ENCODE data around the gene DNMBP.
"Not testable (repeated sequence)": the region's sequence is repeated elsewhere in the genome, so short reads cannot be mapped to it uniquely, and the experiment has no call there.

DNMBP gene

DNA sequence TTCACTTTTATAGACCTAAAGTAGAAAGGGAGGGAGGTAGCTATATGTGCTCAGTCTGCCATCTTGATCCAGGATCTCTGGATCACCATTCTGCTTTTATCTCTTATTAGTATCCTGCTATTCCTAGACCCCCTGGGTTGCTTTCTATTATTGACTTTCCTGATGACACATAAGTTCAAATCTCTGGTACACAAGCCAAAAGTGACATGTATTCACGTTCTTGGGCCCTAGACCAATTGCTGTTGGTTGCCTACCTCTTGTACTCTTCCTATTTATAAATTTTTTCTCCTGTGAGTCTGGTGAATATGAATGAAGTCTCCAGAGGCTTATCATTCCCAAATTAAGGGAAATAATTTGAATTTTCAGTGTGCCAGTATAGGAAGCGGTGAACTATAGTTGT is 56.9 kb downstream of the DNMBP start:
- no peak for TF ChIP-seq JUND (IDR thresholded peaks at IDR 0.05; ENCODE audit: low read depth)
- DNase-seq (ENCODE audit: low read depth in 1 of 2, low spot score in 1 of 2) = no peak
- in situ Hi-C loops (cut with HindIII; ENCODE audit: low pct_unique_long_range_greater_than_20kb, low sequenced_read_pairs) = no loop called here

DNA sequence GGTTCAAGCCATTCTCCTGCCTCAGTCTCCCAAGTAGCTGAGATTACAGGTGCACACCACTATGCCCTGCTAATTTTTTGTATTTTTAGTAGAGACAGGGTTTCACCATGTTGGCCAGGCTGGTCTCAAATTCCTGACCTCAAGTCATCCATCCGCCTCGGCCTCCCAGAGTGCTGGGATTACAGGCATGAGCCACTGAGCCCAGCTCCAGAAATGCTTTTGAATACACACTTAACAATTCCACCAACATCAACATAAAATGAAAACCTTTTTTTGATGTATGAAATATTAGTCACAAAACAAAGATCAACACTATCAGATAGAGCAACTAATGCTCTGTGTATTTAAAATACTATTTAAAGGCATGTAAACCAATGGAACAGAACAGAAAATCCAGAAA is 63.7 kb downstream of the DNMBP start:
- in situ Hi-C loops (cut with HindIII; ENCODE audit: low pct_unique_long_range_greater_than_20kb, low sequenced_read_pairs) = not testable (repeated sequence)

DNA sequence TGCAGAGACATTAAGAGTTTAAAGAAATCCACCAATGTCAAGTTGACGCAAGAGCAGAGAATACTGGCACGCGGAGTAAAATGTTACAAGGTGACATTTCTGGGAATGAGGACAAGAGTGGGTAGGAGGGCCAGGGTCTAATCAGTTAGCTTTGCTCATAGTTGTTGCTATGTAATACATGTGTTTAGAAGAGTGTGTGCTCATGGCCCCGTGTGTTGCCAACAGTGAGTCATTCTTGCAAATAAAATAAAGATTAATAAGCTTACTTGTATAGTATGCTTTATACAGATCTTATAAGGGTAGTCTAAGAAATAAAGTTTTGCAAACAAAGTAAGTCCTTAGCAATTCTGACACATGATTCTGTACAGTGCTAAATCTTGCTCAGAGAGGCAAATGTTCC is 64.5 kb downstream of the DNMBP start:
- no peak for TF ChIP-seq JUND (IDR thresholded peaks at IDR 0.05; ENCODE audit: low read depth)
- no peak for DNase-seq (ENCODE audit: low read depth in 1 of 2, low spot score in 1 of 2)
- in situ Hi-C loops (cut with HindIII; ENCODE audit: low pct_unique_long_range_greater_than_20kb, low sequenced_read_pairs) = no loop called here

More for the DNA sequence above, 63.7 kb downstream of the DNMBP start:
- not testable (repeated sequence) for DNase-seq (ENCODE audit: low read depth in 1 of 2, low spot score in 1 of 2)

DNA sequence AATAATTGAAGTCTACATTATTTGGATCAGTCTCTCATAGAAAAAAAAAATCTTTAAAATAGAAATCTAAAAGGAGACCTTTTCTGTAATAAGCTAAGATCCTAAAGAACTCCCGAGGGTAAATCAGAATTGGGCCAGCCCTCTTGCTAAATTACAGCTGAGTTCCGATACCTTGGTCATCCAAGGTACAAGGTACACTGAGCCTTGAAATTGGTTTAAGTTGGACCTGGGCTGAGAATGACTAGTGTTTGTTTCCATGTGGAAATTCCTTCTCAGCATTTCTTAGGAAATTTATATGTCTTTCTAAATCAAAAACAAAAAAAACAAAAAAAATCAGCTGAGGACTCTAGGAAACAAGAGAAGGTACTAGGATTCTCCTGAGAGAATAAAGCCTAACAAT is 64.9 kb downstream of the DNMBP start:
- TF ChIP-seq JUND (IDR thresholded peaks at IDR 0.05; ENCODE audit: low read depth) = no peak
- DNase-seq (ENCODE audit: low read depth in 1 of 2, low spot score in 1 of 2) = no peak
- in situ Hi-C loops (cut with HindIII; ENCODE audit: low pct_unique_long_range_greater_than_20kb, low sequenced_read_pairs) = no loop called here

DNA sequence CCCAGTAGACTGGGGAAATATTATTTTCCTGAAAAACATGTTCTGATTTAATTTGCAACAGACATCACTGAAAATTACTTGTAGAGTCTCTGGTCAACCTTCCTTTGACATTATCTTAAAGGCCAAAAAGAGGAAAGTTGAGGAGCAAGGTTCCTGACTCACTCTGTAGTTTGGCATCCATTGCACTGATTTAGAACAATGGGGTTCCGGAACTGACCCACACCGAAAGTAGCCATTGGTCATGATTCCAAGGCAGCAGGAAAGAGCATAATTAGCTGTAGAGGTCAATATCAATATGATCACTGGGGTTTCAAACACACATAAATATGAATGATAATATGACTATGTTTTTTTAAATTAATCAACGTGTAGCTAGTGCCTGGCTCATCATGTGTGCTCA is 65.8 kb downstream of the DNMBP start:
- TF ChIP-seq JUND (IDR thresholded peaks at IDR 0.05; ENCODE audit: low read depth) = no peak
- in situ Hi-C loops (cut with HindIII; ENCODE audit: low pct_unique_long_range_greater_than_20kb, low sequenced_read_pairs) = no loop called here
- DNase-seq (ENCODE audit: low read depth in 1 of 2, low spot score in 1 of 2) = no peak

DNA sequence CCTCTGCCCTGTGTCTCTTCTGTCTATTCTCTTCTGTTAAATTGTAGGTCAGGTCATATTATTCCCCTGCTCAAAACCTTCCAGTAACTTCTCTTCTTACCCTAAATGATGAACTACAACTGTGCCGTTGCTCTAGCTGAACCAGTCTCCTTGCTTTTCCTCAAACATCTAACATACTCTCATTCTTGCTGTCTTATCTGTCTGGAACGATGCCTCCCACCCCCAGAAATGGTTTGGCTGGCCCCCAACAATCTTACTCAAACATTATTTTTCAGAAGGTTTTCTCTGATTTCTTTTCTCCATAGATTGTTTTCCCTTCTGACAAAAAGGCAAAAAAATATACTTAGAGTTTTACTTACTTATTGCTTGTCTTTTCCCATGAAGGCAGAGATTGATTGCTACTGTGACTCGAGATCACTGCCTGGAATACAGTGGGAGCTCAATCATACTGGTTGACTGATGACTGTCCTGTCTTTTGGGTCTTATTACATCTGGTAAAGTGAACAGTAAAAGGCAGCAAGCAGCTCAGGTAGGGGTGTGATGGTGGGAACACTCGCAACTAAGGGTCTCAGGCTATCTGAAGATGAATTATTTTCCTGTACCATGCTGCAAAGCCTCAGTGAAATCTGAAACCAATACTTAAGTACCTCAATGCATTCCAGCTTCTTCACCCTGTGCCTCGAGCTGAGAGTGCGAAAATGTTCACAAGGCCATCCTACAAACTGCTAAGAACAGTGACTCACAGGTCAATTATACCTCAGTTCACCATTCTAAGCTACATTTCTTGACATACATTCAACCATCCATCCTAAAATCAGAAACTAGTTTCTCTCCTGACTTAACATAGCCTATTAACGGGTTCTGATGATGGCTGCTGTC is 67.6 kb downstream of the DNMBP start:
- no peak for TF ChIP-seq JUND (IDR thresholded peaks at IDR 0.05; ENCODE audit: low read depth)
- in situ Hi-C loops (cut with HindIII; ENCODE audit: low pct_unique_long_range_greater_than_20kb, low sequenced_read_pairs) = no loop called here
- no peak for DNase-seq (ENCODE audit: low read depth in 1 of 2, low spot score in 1 of 2)

DNA sequence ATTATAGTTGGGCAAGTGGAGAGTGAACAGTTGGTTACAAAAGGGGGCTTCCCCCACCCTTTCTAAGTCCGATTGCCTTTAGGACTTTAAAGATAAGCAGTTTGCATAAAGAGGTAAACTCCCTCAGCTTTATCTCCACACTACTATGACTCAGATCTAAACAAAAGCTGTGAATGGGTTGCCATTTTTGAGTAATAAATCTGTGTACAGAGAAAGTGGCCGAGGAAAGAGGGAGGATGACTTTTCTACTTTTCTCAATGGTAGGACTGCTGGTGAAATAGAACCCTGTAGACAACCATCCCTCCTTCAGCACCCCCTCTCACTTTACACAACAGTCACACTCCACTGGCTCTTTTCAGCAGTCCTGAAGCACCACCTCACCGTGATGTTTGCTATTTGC is 71.2 kb downstream of the DNMBP start:
- TF ChIP-seq JUND (IDR thresholded peaks at IDR 0.05; ENCODE audit: low read depth) = no peak
- in situ Hi-C loops (cut with HindIII; ENCODE audit: low pct_unique_long_range_greater_than_20kb, low sequenced_read_pairs) = no loop called here
- no peak for DNase-seq (ENCODE audit: low read depth in 1 of 2, low spot score in 1 of 2)

DNA sequence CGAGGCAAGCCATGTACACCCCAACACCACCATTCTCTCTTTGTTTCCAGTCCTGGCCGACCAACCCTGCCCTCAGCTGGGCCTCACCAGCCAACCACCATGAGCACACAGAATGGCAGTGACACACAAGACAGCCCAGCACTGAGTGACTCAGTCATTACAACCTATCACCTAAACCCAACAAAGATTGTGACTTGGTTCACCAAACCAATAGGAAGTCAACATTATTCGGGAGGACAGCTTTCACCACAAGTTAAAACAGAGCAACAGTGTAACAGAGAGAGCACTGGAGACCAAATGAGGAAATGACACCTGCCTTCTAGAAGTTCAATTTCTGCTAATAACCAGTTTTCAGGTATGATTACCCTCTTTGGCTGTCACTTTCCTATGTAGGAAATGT is 72.1 kb downstream of the DNMBP start:
- in situ Hi-C loops (cut with HindIII; ENCODE audit: low pct_unique_long_range_greater_than_20kb, low sequenced_read_pairs) = no loop called here
- TF ChIP-seq JUND (IDR thresholded peaks at IDR 0.05; ENCODE audit: low read depth) = no peak
- DNase-seq (ENCODE audit: low read depth in 1 of 2, low spot score in 1 of 2) = no peak

DNA sequence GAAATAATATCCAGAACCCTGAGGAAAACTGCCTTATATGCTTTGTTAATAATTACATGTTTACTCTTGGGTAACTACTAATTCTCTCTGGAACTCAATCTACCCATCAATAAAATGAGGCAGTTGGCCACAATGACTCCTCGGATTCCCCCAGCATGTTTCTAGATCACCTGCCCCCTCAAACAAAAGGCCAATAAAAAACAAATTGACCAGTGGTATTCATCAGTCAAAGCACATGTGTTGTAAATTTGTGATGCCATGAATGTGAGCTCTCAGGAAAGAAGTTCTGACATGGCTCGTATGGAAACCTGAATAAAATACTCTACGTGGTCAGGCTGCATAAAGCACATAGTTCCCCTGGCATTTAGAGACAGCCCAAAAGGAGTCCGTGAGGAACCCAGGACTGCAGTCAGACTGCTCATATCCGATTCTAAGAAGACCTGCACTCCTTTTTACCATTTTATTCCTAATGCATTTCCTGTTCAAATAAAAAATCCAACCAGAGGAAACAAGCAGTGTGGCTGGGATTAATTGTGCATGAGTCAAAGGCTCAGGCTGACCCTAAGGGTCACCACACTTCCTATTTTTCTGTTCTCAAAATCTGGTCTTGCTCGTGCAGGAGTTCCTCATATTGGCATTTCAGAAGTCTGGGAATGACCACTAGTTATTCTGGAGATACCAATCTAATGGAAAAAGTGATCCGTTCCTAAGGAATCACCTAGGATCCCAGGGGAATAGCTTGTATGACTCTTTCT is 77.4 kb downstream of the DNMBP start:
- DNase-seq (ENCODE audit: low read depth in 1 of 2, low spot score in 1 of 2); in situ Hi-C loops (cut with HindIII; ENCODE audit: low pct_unique_long_range_greater_than_20kb, low sequenced_read_pairs): not testable (repeated sequence)

DNA sequence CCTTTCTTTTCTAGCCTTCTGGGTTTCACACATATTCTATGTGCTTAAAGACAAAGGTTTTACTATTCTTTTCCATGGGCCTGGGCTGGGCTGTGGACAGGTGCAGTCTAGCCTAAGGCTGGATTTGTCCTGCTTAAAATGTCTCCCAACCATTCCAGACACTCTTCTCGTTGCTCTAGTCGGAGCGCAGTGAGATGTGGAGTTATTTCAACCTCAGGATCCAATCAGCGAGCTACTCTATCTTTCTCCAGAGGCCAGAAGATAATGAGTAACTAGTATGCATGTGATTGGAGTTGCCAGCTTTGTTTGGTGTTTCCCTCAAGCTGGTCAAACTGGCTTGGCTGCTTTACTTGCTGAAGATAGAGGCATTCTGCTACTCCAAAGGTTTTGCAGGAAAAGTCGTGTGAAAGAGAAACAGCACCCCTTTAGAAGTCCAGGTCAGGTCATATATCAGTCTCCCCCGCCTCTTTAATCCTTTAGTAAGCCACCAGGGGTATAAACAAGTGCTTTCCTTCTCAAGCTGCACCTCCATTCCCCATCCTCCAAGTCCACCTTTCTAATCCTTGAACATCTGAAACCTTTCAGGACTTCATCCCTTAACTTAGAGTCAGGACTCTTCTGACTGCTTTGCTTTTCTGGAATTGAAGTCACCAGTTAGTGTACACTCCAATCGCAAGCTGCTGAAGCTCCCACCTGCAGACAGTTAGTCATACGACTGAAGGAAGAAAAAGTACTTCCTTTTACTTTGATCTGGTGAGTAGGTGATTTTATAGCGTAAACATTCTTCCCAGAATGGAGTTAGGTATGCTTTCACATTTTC is 78.8 kb downstream of the DNMBP start:
- in situ Hi-C loops (cut with HindIII; ENCODE audit: low pct_unique_long_range_greater_than_20kb, low sequenced_read_pairs) = no loop called here
- no peak for TF ChIP-seq JUND (IDR thresholded peaks at IDR 0.05; ENCODE audit: low read depth)
- peak; percentile 31 to 80 for DNase-seq (ENCODE audit: low read depth in 1 of 2, low spot score in 1 of 2)

DNA sequence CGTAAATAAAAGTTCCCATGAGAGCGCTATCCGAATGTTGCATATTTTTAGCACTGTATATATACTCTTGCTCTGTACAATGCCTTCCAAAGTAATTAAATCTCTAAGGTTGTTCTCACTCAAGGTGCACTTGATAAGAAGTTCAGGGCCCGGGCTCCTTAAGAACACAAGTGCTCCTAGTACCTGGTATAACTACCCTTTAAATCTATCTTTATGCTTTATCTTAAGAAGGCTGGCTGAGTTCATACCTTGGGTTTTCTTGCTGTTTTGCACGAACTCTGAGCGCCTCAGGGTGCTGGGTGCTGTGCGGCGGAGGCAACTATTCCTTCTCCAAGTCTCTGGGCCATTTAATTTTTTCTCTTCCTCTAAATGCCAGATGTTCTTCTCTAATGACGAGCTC is 80.4 kb downstream of the DNMBP start:
- no peak for DNase-seq (ENCODE audit: low read depth in 1 of 2, low spot score in 1 of 2)
- in situ Hi-C loops (cut with HindIII; ENCODE audit: low pct_unique_long_range_greater_than_20kb, low sequenced_read_pairs) = no loop called here
- TF ChIP-seq JUND (IDR thresholded peaks at IDR 0.05; ENCODE audit: low read depth) = no peak

DNA sequence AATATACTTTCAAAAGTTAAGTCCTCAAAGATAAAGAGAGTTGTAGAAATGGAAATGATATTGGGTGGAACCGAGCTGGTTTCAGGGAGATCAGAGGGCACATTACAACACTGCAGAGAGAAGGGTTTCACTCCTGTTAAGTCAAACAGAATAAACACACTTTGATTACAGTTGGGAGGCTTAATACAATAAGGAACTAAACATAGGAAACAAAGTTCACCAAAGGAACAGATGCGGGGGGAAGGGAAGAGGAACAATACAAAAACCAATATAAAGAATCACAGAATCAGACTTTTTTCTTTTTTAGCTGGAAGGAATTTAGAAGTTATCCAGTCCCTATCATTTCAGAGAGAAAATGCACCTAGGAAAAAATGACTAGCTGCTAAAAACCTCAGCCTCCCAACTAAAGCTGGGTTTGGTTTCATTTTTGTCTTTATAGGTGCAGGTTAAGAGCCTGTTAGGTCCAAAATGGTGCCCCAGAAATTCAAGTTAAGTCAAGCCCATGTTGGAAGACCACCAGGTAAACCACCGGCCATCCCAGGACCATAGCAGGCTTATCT is 81.9 kb downstream of the DNMBP start:
- in situ Hi-C loops (cut with HindIII; ENCODE audit: low pct_unique_long_range_greater_than_20kb, low sequenced_read_pairs) = no loop called here
- no peak for DNase-seq (ENCODE audit: low read depth in 1 of 2, low spot score in 1 of 2)
- TF ChIP-seq JUND (IDR thresholded peaks at IDR 0.05; ENCODE audit: low read depth) = no peak
